GM10847 (cell line): ENCODE data around the gene NUDT22.

Experiments used
- POLR2A ChIP-seq: IDR thresholded peaks from 2 replicates; pipeline ENCODE4 v1.6.1; 2011; ENCODE audit not compliant: insufficient read length; ENCODE audit errors: extremely low read depth

Gene NUDT22

DNA sequence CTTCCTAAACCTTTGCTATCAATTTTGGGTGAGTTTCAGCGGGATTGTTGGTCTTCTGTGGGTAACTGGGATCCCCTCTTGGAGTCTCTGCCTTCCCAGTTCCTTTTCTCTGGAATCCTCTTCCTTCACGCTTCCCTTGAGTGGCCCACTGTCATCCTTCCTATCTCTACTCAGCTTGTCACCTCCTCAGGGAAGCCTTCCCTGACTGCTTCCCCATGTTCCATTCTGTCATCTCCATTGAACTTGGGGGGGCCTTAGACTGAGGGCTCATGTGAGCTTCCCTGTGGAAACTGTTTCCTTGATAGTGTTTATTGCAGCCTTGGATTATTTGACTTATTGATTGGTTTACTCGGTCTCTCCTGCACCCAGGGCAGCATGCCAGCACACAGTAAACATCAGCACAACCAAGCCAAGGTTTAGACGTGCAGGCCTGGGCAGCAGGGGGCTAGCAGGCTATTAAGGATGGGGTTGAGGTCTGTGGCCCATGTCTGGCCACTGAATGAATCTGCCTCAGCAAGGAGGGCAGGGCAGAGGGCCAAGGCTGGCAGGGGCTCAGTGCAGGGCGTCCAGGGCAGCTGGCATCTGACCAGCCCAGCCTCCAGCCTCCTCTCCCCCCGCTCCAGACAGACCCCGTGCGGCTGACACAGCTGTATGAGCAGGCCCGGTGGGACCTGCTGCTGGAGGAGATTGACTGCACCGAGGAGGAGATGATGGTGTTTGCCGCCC, 7.3 kb upstream of the NUDT22 start:
- no peak for TF ChIP-seq POLR2A

DNA sequence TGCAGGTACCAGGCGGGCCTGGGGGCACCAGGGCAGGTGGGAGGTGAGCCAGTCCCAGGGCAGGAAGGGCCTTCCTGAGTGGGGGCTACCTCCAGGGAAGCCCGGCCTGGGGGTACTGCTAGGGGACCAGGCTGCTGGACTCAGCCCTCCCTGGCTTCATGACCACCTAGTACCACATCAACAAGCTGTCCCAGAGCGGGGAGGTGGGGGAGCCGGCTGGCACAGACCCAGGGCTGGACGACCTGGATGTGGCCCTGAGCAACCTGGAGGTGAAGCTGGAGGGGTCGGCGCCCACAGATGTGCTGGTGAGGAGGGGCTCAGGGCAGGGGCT, 6.8 kb upstream of the NUDT22 start:
- TF ChIP-seq POLR2A, result no peak

DNA sequence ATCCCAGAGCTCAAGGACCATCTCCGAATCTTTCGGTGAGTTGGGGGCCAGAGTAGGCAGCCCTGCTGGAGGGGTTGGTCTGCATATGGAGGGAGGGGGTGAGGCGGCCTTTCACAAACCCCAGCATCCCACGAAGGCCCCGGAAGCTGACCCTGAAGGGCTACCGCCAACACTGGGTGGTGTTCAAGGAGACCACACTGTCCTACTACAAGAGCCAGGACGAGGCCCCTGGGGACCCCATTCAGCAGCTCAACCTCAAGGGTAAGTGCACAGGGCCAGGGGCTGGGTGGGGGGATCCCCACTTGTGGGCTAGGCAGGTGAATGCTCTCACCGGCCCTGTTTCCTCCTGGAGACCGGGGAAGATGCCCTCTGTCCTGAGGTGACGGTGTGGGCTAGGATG, 6.3 kb upstream of the NUDT22 start:
- no peak for TF ChIP-seq POLR2A

DNA sequence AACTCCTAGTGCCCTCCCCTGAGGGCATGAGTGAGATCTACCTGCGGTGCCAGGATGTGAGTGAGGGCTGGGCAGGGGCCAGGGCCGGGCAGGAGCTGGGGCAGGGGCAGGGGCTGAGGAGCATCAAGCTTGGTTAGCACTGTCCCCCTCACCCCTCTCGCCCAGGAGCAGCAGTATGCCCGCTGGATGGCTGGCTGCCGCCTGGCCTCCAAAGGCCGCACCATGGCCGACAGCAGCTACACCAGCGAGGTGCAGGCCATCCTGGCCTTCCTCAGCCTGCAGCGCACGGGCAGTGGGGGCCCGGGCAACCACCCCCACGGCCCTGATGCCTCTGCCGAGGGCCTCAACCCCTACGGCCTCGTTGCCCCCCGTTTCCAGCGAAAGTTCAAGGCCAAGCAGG, 5.8 kb upstream of the NUDT22 start:
- no peak for TF ChIP-seq POLR2A

DNA sequence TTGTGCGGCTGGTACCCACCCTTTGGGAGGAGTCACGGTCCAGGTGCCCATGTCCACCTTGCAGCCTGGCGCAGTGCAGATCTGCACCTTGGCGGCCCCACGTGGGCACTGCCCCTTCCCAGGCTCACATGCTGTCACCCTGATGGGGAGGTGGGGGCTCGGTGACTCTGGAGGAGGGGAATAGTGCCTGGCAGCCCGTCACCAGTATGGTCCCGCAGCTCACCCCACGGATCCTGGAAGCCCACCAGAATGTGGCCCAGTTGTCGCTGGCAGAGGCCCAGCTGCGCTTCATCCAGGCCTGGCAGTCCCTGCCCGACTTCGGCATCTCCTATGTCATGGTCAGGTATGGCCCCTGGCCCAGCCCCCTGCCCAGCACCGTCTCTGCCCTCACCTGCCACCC, 5.3 kb upstream of the NUDT22 start:
- no peak for TF ChIP-seq POLR2A

DNA sequence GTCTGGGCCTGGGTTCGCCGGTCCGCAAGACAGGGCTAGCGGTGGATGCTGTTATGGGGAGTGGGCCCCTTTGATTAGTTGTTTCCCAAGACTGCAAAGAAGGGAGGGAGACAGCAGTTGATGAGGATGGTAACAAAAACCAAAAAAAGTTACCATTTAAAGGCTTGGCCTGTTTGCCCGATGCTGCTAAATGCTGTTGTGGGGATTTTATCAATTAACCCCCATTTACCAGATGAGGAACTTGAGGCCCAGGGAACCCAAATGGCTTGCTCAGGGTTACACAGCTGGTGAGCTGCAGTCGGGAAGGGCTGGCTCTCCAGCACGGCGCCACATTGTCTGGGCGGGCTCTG, 3.4 kb upstream of the NUDT22 start:
- no peak for TF ChIP-seq POLR2A

DNA sequence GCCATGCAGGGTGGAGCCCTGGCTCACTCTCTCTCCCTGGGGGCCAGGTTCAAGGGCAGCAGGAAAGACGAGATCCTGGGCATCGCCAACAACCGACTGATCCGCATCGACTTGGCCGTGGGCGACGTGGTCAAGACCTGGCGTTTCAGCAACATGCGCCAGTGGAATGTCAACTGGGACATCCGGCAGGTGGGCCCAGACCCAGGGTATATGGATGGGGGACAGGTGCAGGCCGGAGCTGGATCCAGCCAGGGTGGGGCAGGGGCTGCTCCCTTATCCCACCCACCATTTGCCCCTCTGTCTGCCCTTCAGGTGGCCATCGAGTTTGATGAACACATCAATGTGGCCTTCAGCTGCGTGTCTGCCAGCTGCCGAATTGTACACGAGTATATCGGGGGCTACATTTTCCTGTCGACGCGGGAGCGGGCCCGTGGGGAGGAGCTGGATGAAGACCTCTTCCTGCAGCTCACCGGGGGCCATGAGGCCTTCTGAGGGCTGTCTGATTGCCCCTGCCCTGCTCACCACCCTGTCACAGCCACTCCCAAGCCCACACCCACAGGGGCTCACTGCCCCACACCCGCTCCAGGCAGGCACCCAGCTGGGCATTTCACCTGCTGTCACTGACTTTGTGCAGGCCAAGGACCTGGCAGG, 2.9 kb upstream of the NUDT22 start:
- TF ChIP-seq POLR2A, result peak; percentile 13

DNA sequence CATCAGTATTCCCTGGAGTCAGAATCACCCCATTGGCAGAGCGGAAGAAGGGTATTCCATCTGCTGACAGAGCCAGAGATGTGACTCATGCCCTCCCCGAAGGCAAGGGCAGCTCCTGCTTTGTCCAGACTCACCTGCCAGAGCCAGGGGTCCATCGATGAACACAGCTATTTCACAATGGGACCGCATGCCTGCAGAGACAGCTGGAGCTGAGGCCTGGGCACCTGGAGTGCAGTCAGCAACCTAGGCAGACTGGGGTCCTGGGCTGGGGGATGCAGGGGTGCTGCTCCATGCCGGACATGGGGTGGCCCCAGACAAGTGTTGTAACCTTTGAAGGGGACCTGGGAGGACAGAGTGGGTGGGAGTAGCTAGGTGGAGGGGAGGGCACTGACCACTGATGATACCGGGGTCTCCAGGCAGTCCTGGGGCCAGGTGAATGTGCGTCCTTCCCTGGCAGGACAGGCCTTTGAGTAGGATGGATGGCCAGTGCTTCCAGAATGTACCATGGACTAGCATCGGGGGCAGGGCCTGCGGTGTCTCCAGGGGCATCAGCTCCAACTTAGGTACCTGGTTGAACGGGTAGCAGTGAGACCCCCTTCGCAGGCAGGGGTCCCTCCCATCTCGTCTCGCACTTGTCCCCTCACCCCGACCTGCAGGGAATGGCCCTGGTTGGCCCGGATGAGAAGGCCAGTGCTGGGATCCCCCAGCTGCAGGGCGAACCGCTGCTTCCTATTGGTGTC, 1.8 kb upstream of the NUDT22 start:
- peak; percentile 23 for TF ChIP-seq POLR2A

DNA sequence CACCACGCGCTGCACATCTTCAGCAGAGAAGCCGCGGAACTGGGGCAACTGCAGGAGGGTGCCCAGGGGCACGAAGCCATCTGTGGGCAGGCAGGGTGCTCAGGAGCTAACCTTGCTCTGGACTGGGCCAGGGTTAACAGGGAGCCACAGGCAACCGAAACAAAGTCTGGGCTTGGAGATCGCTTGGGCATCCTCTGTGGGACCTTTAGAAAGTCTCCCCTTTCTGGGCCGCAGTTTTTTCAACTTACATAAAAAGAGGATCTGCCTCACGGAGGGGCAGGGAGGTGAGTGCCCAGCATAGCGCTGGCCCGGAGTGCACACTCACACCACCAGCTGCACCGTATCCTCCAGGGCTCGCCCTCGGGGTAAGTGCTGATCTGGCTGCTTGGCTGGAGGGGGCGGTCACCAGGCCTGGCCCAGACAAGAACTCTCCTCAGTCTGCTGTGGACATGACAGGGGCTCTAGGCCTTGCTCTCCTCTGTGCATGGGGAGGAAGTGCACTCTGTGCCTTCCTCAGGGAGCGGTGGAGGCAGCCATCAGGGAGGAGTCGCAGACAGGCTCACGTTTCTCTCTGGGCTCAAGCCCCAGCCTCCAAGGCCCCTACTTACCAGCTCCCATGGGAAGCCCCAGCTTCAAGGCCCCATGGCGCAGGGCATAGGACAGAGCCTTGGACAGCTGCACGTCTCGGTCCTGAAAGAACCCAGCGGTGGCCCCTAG, 1.0 kb upstream of the NUDT22 start:
- TF ChIP-seq POLR2A, result no peak

DNA sequence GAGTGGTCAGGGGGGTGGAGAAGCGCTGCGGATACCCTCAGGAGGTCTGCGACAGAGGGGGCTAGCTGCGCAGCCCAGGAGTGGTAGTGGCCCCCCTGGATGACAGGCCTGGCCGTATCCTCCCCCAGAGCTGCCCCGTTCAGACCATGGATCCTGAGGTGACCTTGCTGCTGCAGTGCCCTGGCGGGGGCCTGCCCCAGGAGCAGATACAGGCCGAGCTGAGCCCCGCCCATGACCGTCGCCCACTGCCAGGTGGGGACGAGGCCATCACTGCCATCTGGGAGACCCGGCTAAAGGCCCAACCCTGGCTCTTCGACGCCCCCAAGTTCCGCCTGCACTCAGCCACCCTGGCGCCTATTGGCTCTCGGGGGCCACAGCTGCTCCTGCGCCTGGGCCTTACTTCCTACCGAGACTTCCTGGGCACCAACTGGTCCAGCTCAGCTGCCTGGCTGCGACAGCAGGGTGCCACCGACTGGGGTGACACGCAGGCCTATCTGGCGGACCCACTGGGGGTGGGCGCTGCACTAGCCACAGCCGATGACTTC, 505 bp downstream of the NUDT22 start:
- peak; percentile 43 for TF ChIP-seq POLR2A

DNA sequence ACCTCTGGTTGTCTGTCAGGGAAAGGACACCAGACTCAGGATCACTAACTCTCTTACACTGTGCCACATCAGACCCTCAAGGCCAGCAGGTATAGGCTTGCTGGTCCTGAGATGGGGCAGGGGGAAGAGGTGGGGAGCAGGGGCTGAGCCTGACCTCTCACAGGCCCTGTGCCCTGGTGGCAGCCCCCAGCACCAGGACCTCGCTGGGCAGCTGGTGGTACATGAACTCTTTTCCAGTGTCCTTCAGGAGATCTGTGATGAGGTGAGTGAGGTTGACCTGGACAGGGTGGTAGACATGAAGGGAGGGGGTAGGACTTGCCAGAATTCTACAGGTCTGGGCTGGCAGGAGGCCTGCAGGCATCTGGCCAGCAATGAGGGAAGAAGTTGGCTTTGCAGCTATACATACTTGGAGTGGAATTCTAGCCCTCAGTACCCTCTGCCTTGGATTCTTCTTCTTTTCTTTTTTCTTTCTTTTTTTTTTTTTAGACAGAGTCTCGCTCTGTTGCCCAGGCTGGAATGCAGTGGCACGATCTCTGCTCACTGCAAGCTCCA, 1.4 kb downstream of the NUDT22 start:
- TF ChIP-seq POLR2A, result no peak

DNA sequence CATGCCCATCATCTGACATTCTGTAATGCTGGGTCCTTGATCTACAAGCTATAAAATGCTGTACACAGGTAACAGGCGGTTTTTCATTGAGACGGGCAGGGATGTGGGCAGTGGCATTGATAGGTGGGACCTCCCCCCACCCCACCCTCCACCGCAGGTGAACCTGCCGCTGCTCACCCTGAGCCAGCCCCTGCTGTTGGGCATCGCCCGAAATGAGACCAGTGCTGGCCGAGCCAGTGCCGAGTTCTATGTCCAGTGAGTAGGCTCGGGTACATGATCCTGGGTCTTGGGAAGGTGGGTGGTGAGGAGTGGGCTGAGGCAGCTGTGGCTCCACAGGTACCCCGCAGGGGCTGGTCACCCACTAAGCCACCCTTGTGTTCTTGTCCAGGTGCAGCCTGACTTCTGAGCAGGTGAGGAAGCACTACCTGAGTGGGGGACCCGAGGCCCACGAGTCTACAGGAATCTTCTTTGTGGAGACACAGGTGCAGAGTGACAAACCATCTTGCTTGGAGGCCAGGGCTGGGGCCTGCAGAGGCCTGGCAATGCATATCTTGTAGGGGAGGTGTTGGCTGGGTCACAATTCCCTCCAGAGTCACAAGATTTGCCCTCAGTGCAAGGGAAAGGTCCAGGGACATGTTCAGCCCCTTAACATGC, 3.1 kb downstream of the NUDT22 start:
- TF ChIP-seq POLR2A, result no peak

DNA sequence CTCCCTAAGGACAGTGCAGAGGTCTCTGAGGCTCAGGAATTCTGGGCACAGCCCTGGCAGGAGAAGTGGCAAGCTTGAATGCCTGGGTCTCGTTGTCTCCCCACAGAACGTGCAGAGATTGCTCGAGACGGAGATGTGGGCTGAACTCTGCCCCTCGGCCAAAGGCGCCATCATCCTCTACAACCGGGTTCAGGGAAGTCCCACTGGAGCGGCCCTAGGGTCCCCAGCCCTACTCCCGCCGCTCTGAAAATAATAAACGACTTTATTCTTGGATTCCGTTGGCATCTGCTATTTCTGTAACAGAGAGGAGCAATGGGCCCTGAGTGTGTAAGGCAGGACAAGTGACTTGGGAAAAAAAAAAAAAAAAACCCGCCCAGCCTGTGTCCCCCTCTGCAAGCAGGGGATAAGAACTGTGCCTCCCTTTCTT, 3.7 kb downstream of the NUDT22 start:
- TF ChIP-seq POLR2A, result no peak

DNA sequence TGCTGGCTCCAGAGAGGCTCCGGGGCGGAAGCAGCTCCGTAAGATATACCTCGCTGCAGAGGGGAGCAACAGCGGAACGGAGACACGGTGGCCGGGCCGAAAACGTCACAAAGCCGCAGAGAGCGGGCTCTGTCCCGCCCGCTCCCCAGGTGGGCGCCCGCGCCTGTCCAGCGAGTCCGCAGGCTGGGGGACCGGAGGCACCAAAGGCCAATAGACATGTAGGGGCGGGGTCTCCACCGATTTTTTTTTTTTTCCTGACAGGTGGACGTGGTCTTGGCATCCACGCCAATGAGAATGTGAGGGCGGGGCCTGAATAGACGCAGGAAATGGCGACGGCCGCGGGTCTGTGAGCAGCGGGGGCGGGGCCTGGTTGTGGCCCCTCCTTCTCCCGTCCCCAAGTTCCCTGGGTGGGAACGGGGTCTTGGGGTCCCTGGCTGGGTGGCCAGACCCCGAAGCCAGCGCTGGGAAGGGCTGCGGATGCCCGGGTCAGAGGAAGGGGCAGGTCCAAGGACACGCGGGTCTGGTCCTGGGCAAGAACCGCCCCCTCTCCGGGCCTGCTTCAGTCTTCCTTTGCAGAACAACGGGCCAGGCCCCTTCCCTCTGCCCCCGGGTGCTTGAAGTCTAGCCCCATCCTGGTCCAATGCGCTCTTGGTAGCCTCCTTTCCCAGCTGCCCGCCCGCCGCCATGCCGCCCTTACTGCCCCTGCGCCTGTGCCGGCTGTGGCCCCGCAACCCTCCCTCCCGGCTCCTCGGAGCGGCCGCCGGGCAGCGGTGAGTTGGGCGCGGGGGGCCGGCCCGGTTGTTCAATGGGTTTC, 4.3 kb downstream of the NUDT22 start, which contains the start of gene DNAJC4:
Gene DNAJC4 (plus strand): TSS at position 378 of the 814 bp plus-strand sequence. CDS start 307 bp downstream, at position 685.
- TF ChIP-seq POLR2A, result peak; percentile 57
